Fibroblast of lung (primary cell): ENCODE data around the gene PLCG2.

Experiments used
- CTCF ChIP-seq, 2 donors: IDR thresholded peaks in 1 of 2; conservative IDR thresholded peaks in 1 of 2; 1 replicate in 1 of 2; 2 replicates in 1 of 2; pipeline ENCODE4 v1.5.1; 2011 to 2012; ENCODE audit warnings: low read length in 2 of 2, control low read depth in 1 of 2, inconsistent platforms in 1 of 2, low read depth in 1 of 2, mild to moderate bottlenecking in 1 of 2
- EZH2 ChIP-seq: IDR thresholded peaks from 2 replicates; pipeline ENCODE4 v1.5.1; 2012; ENCODE audit warnings: low read length, control low read depth, mild to moderate bottlenecking; ENCODE audit errors: missing control alignments

- no peak for TF ChIP-seq CTCF (conservative IDR thresholded peaks at IDR 0.05 in 1 of 2, IDR thresholded peaks at IDR 0.05 in 1 of 2; ENCODE audit: low read depth in 1 of 2, low read length in 2 of 2)
- no peak for TF ChIP-seq EZH2
Measured at GRCh38 chr16:81938326-81939163, 159.5 kb downstream of the PLCG2 start.
